H1 (cell line): ENCODE measurements around the gene KIF22. TPM values are rescaled to one million over a fixed set of nuclear protein-coding genes. Genes with fewer than 3 reads are reported as not detected.

ENCODE experiments used
- ASH2L ChIP-seq: fragments of 200-600, 300-600 bp; sonication (generic); IDR thresholded peaks from one replicate; pipeline ENCODE4 v1.7.1; 2017; ENCODE audit warnings: low read length
- ATF2 ChIP-seq: IDR thresholded peaks from 2 replicates; pipeline ENCODE4 v1.6.1; 2012; ENCODE audit warnings: low read length, inconsistent platforms
- BACH1 ChIP-seq: IDR thresholded peaks from 2 replicates; pipeline ENCODE4 v1.6.1; 2012; ENCODE audit warnings: low read length, improper control_type of control experiment
- BRCA1 ChIP-seq: IDR thresholded peaks from 2 replicates; pipeline ENCODE4 v1.6.1; 2012; ENCODE audit warnings: low read depth, low read length, improper control_type of control experiment
- CEBPB ChIP-seq: IDR thresholded peaks from 2 replicates; pipeline ENCODE4 v1.6.1; 2012; ENCODE audit warnings: low read depth, low read length
- CHD2 ChIP-seq: IDR thresholded peaks from 2 replicates; pipeline ENCODE4 v1.6.1; 2012; ENCODE audit warnings: low read length, improper control_type of control experiment
- CTBP2 ChIP-seq: IDR thresholded peaks from 2 replicates; pipeline ENCODE4 v1.7.0; 2011; ENCODE audit warnings: borderline replicate concordance, mild to moderate bottlenecking, moderate library complexity, mixed read lengths, low read length; ENCODE audit not compliant: insufficient read depth, insufficient read length
- EGR1 ChIP-seq: IDR thresholded peaks from 2 replicates; pipeline ENCODE4 v1.6.1; 2011; ENCODE audit warnings: low read depth, low read length, borderline replicate concordance
- EZH2 ChIP-seq: fragments of 200-600 bp; sonication (generic); IDR thresholded peaks from 2 replicates; pipeline ENCODE4 v1.7.1; 2012; ENCODE audit warnings: low read depth, mild to moderate bottlenecking, moderate library complexity, low read length, inconsistent platforms; ENCODE audit not compliant: severe bottlenecking
- GABPA ChIP-seq: IDR thresholded peaks from 2 replicates; pipeline ENCODE4 v1.6.1; 2011; ENCODE audit warnings: mild to moderate bottlenecking, low read length, moderate library complexity, borderline replicate concordance; ENCODE audit not compliant: insufficient read depth
- GTF2F1 ChIP-seq: IDR thresholded peaks from 2 replicates; pipeline ENCODE4 v1.6.1; 2012; ENCODE audit warnings: low read depth, low read length, improper control_type of control experiment, borderline replicate concordance
- HDAC2 ChIP-seq, 2 experiments: fragments of 300-600 bp in 1 of 2; sonication (generic) in 1 of 2; IDR thresholded peaks; 2 replicates each; pipeline ENCODE4 v1.6.1; 2011 to 2012; ENCODE audit warnings: low read depth in 2 of 2, low read length in 2 of 2, mild to moderate bottlenecking in 2 of 2, moderate library complexity in 2 of 2, borderline replicate concordance in 1 of 2, inconsistent platforms in 1 of 2
- HDAC6 ChIP-seq: IDR thresholded peaks from one replicate; pipeline ENCODE4 v1.7.1; 2012; ENCODE audit warnings: low read depth, mild to moderate bottlenecking, inconsistent platforms, low read length, moderate library complexity
- MAFK ChIP-seq: IDR thresholded peaks from 2 replicates; pipeline ENCODE4 v1.6.1; 2012; ENCODE audit warnings: low read depth, mild to moderate bottlenecking, improper control_type of control experiment, low read length
- NANOG ChIP-seq: IDR thresholded peaks from 2 replicates; pipeline ENCODE4 v1.6.1; 2011; ENCODE audit warnings: low read length, low read depth, mild to moderate bottlenecking, inconsistent platforms; ENCODE audit not compliant: insufficient read depth, poor library complexity, severe bottlenecking
- NRF1 ChIP-seq: IDR thresholded peaks from 2 replicates; pipeline ENCODE4 v1.6.1; 2011; ENCODE audit warnings: mild to moderate bottlenecking, low read depth, low read length, improper control_type of control experiment
- PHF8 ChIP-seq: fragments of 200-600 bp; sonication (generic); conservative IDR thresholded peaks from 2 replicates; pipeline ENCODE4 v1.7.1; 2012; ENCODE audit warnings: low read depth, mild to moderate bottlenecking, inconsistent platforms, low read length, moderate library complexity
- POLR2A ChIP-seq, 2 experiments: IDR thresholded peaks; 1 replicate in 1 of 2; 2 replicates in 1 of 2; pipeline ENCODE4 v1.6.1; 2011; ENCODE audit warnings: low read depth in 2 of 2, low read length in 2 of 2, mild to moderate bottlenecking in 2 of 2; ENCODE audit errors: control extremely low read depth in 1 of 2
- RBBP5 ChIP-seq: IDR thresholded peaks from 2 replicates; pipeline ENCODE4 v1.7.1; 2012; ENCODE audit warnings: low read depth, mild to moderate bottlenecking, inconsistent platforms, low read length, moderate library complexity, borderline replicate concordance
- SAP30 ChIP-seq: fragments of 300-600 bp; sonication (generic); IDR thresholded peaks from 2 replicates; pipeline ENCODE4 v1.7.1; 2012; ENCODE audit warnings: low read length, moderate library complexity, mild to moderate bottlenecking, inconsistent platforms; ENCODE audit not compliant: insufficient read depth, insufficient replicate concordance
- SIX5 ChIP-seq: IDR thresholded peaks from 2 replicates; pipeline ENCODE4 v1.6.1; 2011; ENCODE audit warnings: mild to moderate bottlenecking, low read depth, low read length
- polyA plus RNA-seq, 7 experiments: library from polyadenylated mRNA; depleted of rRNA in 3 of 7; stranded (reverse) in 5 of 7; unstranded in 2 of 7; fragments of >200 nt in 5 of 7; fragments of 200-250 nt in 2 of 7; gene quantifications; 1 replicate in 5 of 7; 2 replicates in 1 of 7; 4 replicates in 1 of 7; pipeline versions ENCODE4 v1.2.1 to v1.2.3, GENCODE V29; 2011 to 2013; ENCODE audit warnings: missing spikeins in 2 of 7, mixed read lengths in 2 of 7
- total RNA-seq: library from RNA; stranded (reverse); fragmentation: NEBNext Ultra II Directional; extraction: Animal tissue kit (Norgen Biotek cat#: 25700); gene quantifications from 2 replicates; pipeline ENCODE4 v1.2.1, GENCODE V29; 2021

KIF22 gene
- total and polyA plus RNA-seq, 2 of the 8 experiments (the other 6 are each of a cell fraction or from before 2014, with no cell fraction given): 139 to 142 TPM

- no peak; the same call in 1 of the 2 replicates for TF ChIP-seq CHD2
- TF ChIP-seq HDAC2 (IDR thresholded peaks at IDR 0.05; ENCODE audit: borderline replicate concordance in 1 of 2, low read depth in 2 of 2, low read length in 2 of 2): peak in 1 of 2 experiments; percentile 85; a peak in 1 of 4 replicates
- TF ChIP-seq PHF8: peak; percentile 94
- TF ChIP-seq ATF2: 0 out of 2 replicates have a peak, but pooled peaks have one; percentile 40
- TF ChIP-seq CTBP2: no peak
- TF ChIP-seq BACH1: peak; percentile 94
- no peak for TF ChIP-seq BRCA1
- peak; percentile 25; the same call in 1 of the 2 replicates for TF ChIP-seq EGR1
- TF ChIP-seq SIX5: peak; percentile 15; the same call in 1 of the 2 replicates
- TF ChIP-seq MAFK: no peak
- peak; percentile 95 for TF ChIP-seq GABPA
- TF ChIP-seq CEBPB: no peak
- TF ChIP-seq ASH2L: peak; percentile 89
- TF ChIP-seq POLR2A (IDR thresholded peaks at IDR 0.05; ENCODE audit: control extremely low read depth in 1 of 2, low read depth in 2 of 2, low read length in 2 of 2): peak; percentile 65 to 88
- TF ChIP-seq NANOG: no peak
- no peak for TF ChIP-seq RBBP5
- TF ChIP-seq NRF1: peak; percentile 90
- TF ChIP-seq SAP30: no peak
- TF ChIP-seq EZH2: no peak
- no peak for TF ChIP-seq HDAC6
- no peak; the same call in 1 of the 2 replicates for TF ChIP-seq GTF2F1
Observed at GRCh38 chr16:29790183-29790948, at the start of gene KIF22 (continued).
